Measurements from ENCODE around the gene PLCG1. TPM values are rescaled to one million over a fixed set of nuclear protein-coding genes. Genes with fewer than 3 reads are reported as not detected.

Gene PLCG1
- total RNA-seq, 2 donors from 2014 or later = 40.0 to 87.7 TPM

- Histone ChIP-seq H3K4me3 (no peak overlapping the region), H3K4me1 (peaks cover 7% of the 10 kb centered on the region), H3K27ac (no peak overlapping the region), H3K27me3 (no peaks in the 10 kb centered on the region), H3K36me3 (replicated peaks in 1 of 2; ENCODE audit: insufficient read depth in 1 of 2, low read depth in 2 of 2) (peaks cover 0 to 2% of the 10 kb centered on the region in 2 donors), H3K9me3 (no peaks in the 10 kb centered on the region)
- DNase-seq = no peak
- intact Hi-C loops (cut with DNase I) = loop anchor here (2.0 kb wide), 1 partner anchor 159 kb away; no protein-coding TSS in a partner anchor
- ATAC-seq = no peak
- 73 to 79% methylated on average over 7 of the region's 7 CpGs for WGBS, 2 donors
- TF ChIP-seq CTCF (IDR thresholded peaks at IDR 0.05) (no peak), POLR2A (IDR thresholded peaks at IDR 0.05) (no peak)
Measured at GRCh38 chr20:41175727-41176330, 38.5 kb downstream of the PLCG1 start.

DNA sequence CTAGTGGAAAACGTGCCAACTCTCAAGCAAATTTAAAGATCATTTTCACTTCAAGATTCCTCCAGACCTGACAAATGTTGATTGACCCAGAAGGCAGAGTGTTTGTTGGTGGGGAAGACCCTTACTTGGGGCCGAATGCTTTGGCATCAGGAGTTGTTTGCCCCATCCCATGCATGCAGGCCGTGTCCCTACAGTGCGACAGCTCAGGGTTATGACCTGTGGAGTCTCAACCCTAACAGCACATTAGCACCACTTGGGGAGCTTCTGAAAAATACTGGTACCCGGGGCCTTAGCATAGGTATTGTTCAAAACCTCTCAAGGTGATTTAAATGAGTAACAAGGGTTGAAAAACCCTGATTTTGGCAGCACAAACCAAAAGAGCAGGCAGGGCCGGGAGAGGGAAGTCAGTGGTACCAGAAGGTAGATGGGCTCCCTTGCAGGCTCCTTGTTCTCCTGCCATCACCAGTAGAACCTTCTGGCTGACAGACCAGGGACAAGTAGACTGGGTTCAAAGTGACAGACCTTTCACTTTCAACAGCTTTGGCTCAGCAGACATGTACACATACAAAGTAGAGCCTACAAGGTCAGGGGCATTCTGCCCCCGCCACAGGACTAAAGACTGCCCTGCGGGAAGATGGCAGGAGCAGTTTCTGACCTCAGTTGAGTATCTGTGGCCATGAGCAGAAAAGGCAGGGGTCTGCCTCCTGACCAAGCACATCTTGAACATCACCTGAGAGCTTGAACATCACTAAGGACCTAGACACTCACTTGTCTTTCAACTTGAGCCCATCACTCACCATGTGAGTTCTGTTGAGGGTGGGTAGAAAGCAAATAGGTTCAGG, 39.6 kb downstream of the PLCG1 start:
- intact Hi-C loops (cut with DNase I) = loop anchor here (2.0 kb wide), 1 partner anchor 158 kb away; no protein-coding TSS in a partner anchor
- no peak overlapping the region for H3K27ac ChIP-seq
- TF ChIP-seq CTCF (IDR thresholded peaks at IDR 0.05) (no peak), POLR2A (IDR thresholded peaks at IDR 0.05) (no peak)
- H3K4me3 ChIP-seq = no peak overlapping the region
- 79 to 85% methylated on average over 7 to 8 of the region's 8 CpGs for WGBS, 2 donors
- H3K9me3 ChIP-seq = no peaks in the 10 kb centered on the region
- no peak for DNase-seq
- H3K4me1 ChIP-seq = peaks cover 7% of the 10 kb centered on the region
- no peak for ATAC-seq
- H3K36me3 ChIP-seq (replicated peaks in 1 of 2; ENCODE audit: insufficient read depth in 1 of 2, low read depth in 2 of 2) = peaks cover 0 to 2% of the 10 kb centered on the region in 2 donors
- H3K27me3 ChIP-seq = no peaks in the 10 kb centered on the region

GRCh38 chr20:41177636-41178035, 40.3 kb downstream of the PLCG1 start:
- ATAC-seq (no peak), DNase-seq (no peak)
- no peaks in the 10 kb centered on the region for H3K9me3 ChIP-seq
- WGBS, 2 donors = 82 to 100% methylated on average over 1 to 2 of the region's 2 CpGs
- TF ChIP-seq CTCF (IDR thresholded peaks at IDR 0.05) = no peak
- peaks cover 4% of the 10 kb centered on the region for H3K4me1 ChIP-seq
- intact Hi-C loops (cut with DNase I) = loop anchor here (2.0 kb wide), 1 partner anchor 157 kb away; no protein-coding TSS in a partner anchor
- H3K27me3 ChIP-seq = no peaks in the 10 kb centered on the region
- H3K36me3 ChIP-seq (replicated peaks in 1 of 2; ENCODE audit: insufficient read depth in 1 of 2, low read depth in 2 of 2) = peaks cover 0 to 2% of the 10 kb centered on the region in 2 donors
- H3K27ac ChIP-seq = no peak overlapping the region
- H3K4me3 ChIP-seq = no peak overlapping the region

- intact Hi-C loops (cut with DNase I) = no loop called here
- no peak overlapping the region for H3K27ac ChIP-seq
Measured at GRCh38 chr20:41178495-41178894, 41.2 kb downstream of the PLCG1 start.

More at GRCh38 chr20:41178495-41178894, 41.2 kb downstream of the PLCG1 start:
- no peak for TF ChIP-seq POLR2A (IDR thresholded peaks at IDR 0.05)
- no peak for TF ChIP-seq CTCF (IDR thresholded peaks at IDR 0.05)
- WGBS, 2 donors = 73 to 76% methylated on average over 6 of the region's 6 CpGs
- H3K36me3 ChIP-seq (replicated peaks in 1 of 2; ENCODE audit: insufficient read depth in 1 of 2, low read depth in 2 of 2) = peaks cover 0 to 2% of the 10 kb centered on the region in 2 donors
- H3K4me3 ChIP-seq = no peak overlapping the region
- no peak for ATAC-seq
- H3K9me3 ChIP-seq = no peaks in the 10 kb centered on the region
- no peak for DNase-seq
- H3K27me3 ChIP-seq = no peaks in the 10 kb centered on the region
- H3K4me1 ChIP-seq = no peaks in the 10 kb centered on the region

Measured in body of pancreas (tissue), 4 donors.